ENCODE measurements around the gene PCDHB6. TPM values are rescaled to one million over a fixed set of nuclear protein-coding genes. Genes with fewer than 3 reads are reported as not detected.
"Not testable (repeated sequence)": the region's sequence is repeated elsewhere in the genome, so short reads cannot be mapped to it uniquely, and the experiment has no call there.

The PCDHB6 gene
- polyA plus RNA-seq, 2 donors, result 0.06 to 0.09 TPM

GRCh38 chr5:141180313-141180712 lies 30.5 kb downstream of the PCDHB6 start:
- H3K27me3 ChIP-seq (ENCODE audit: control insufficient read depth in 1 of 2, insufficient read depth in 2 of 2, low read length in 2 of 2), result no peaks in the 10 kb centered on the region
- H3K9me3 ChIP-seq (ENCODE audit: control insufficient read depth in 2 of 2, insufficient read depth in 1 of 2, low read depth in 1 of 2, low read length in 1 of 2), result peaks cover 4 to 23% of the 10 kb centered on the region in 2 donors
- no peak overlapping the region for H3K27ac ChIP-seq (ENCODE audit: low read depth in 2 of 2, low read length in 1 of 2)
- H3K4me1 ChIP-seq (ENCODE audit: control insufficient read depth in 2 of 2, insufficient read depth in 2 of 2, low read length in 1 of 2), result no peaks in the 10 kb centered on the region
- WGBS, 2 donors, result 44 to 57% methylated on average over 1 of the region's 1 CpG
- no peaks in the 10 kb centered on the region for H3K36me3 ChIP-seq (ENCODE audit: control insufficient read depth in 2 of 2, insufficient read depth in 2 of 2, low read length in 1 of 2)
- no peak overlapping the region for H3K4me3 ChIP-seq (ENCODE audit: low read depth in 1 of 2, low read length in 2 of 2)

- 17 to 18% methylated on average over 13 of the region's 13 CpGs for WGBS, 2 donors
- H3K9me3 ChIP-seq (ENCODE audit: control insufficient read depth in 2 of 2, insufficient read depth in 1 of 2, low read depth in 1 of 2, low read length in 1 of 2), result peaks cover 4 to 23% of the 10 kb centered on the region in 2 donors
- peak within 1 kb of the TSS in 1 of 2 donors; percentile 27 for H3K4me3 ChIP-seq (ENCODE audit: low read depth in 1 of 2, low read length in 2 of 2)
- H3K4me1 ChIP-seq (ENCODE audit: control insufficient read depth in 2 of 2, insufficient read depth in 2 of 2, low read length in 1 of 2), result no peaks in the 10 kb centered on the region
- H3K27ac ChIP-seq (ENCODE audit: low read depth in 2 of 2, low read length in 1 of 2), result no peak within 1 kb of the TSS
- no peaks in the 10 kb centered on the region for H3K27me3 ChIP-seq (ENCODE audit: control insufficient read depth in 1 of 2, insufficient read depth in 2 of 2, low read length in 2 of 2)
- no peaks in the 10 kb centered on the region for H3K36me3 ChIP-seq (ENCODE audit: control insufficient read depth in 2 of 2, insufficient read depth in 2 of 2, low read length in 1 of 2)
Measured at GRCh38 chr5:141182248-141182647, 32.4 kb downstream of the PCDHB6 start, which contains the start of gene PCDHB16. PCDHB16 (plus strand) TSS chr5:141182387; CDS start chr5:141182560, 173 bp downstream.

GRCh38 chr5:141184117-141184855 lies 34.4 kb downstream of the PCDHB6 start:
- H3K27ac ChIP-seq (ENCODE audit: low read depth in 2 of 2, low read length in 1 of 2); H3K4me3 ChIP-seq (ENCODE audit: low read depth in 1 of 2, low read length in 2 of 2); H3K4me1 ChIP-seq (ENCODE audit: control insufficient read depth in 2 of 2, insufficient read depth in 2 of 2, low read length in 1 of 2); H3K36me3 ChIP-seq (ENCODE audit: control insufficient read depth in 2 of 2, insufficient read depth in 2 of 2, low read length in 1 of 2); H3K27me3 ChIP-seq (ENCODE audit: control insufficient read depth in 1 of 2, insufficient read depth in 2 of 2, low read length in 2 of 2): not testable (repeated sequence)
- peaks cover 4 to 28% of the 10 kb centered on the region in 2 donors for H3K9me3 ChIP-seq (ENCODE audit: control insufficient read depth in 2 of 2, insufficient read depth in 1 of 2, low read depth in 1 of 2, low read length in 1 of 2)
- WGBS, 2 donors, result 36 to 40% methylated on average over 18 to 57 of the region's 69 CpGs

GRCh38 chr5:141186897-141187512 lies 37.1 kb downstream of the PCDHB6 start, which contains the start of gene PCDHB9:
PCDHB9 (plus strand) TSS chr5:141187161; CDS start chr5:141187319, 158 bp downstream.
- Histone ChIP-seq H3K27me3 (ENCODE audit: control insufficient read depth in 1 of 2, insufficient read depth in 2 of 2, low read length in 2 of 2) (no peaks in the 10 kb centered on the region), H3K9me3 (ENCODE audit: control insufficient read depth in 2 of 2, insufficient read depth in 1 of 2, low read depth in 1 of 2, low read length in 1 of 2) (peaks cover 2 to 23% of the 10 kb centered on the region in 2 donors), H3K4me1 (ENCODE audit: control insufficient read depth in 2 of 2, insufficient read depth in 2 of 2, low read length in 1 of 2) (no peaks in the 10 kb centered on the region), H3K27ac (ENCODE audit: low read depth in 2 of 2, low read length in 1 of 2) (no peak within 1 kb of the TSS), H3K4me3 (ENCODE audit: low read depth in 1 of 2, low read length in 2 of 2) (no peak within 1 kb of the TSS), H3K36me3 (ENCODE audit: control insufficient read depth in 2 of 2, insufficient read depth in 2 of 2, low read length in 1 of 2) (no peaks in the 10 kb centered on the region)
- WGBS, 2 donors, result 19 to 24% methylated on average over 8 to 9 of the region's 9 CpGs

- peaks cover 0 to 17% of the 10 kb centered on the region in 2 donors for H3K9me3 ChIP-seq (ENCODE audit: control insufficient read depth in 2 of 2, insufficient read depth in 1 of 2, low read depth in 1 of 2, low read length in 1 of 2)
- not testable (repeated sequence) for H3K36me3 ChIP-seq (ENCODE audit: control insufficient read depth in 2 of 2, insufficient read depth in 2 of 2, low read length in 1 of 2); H3K27ac ChIP-seq (ENCODE audit: low read depth in 2 of 2, low read length in 1 of 2); H3K4me1 ChIP-seq (ENCODE audit: control insufficient read depth in 2 of 2, insufficient read depth in 2 of 2, low read length in 1 of 2); H3K4me3 ChIP-seq (ENCODE audit: low read depth in 1 of 2, low read length in 2 of 2); H3K27me3 ChIP-seq (ENCODE audit: control insufficient read depth in 1 of 2, insufficient read depth in 2 of 2, low read length in 2 of 2)
- 34 to 41% methylated on average over 24 to 31 of the region's 37 CpGs for WGBS, 2 donors
Measured at GRCh38 chr5:141188682-141189081, 38.8 kb downstream of the PCDHB6 start.

GRCh38 chr5:141189131-141189530 lies 39.3 kb downstream of the PCDHB6 start:
- H3K36me3 ChIP-seq (ENCODE audit: control insufficient read depth in 2 of 2, insufficient read depth in 2 of 2, low read length in 1 of 2); H3K27me3 ChIP-seq (ENCODE audit: control insufficient read depth in 1 of 2, insufficient read depth in 2 of 2, low read length in 2 of 2); H3K4me3 ChIP-seq (ENCODE audit: low read depth in 1 of 2, low read length in 2 of 2); H3K27ac ChIP-seq (ENCODE audit: low read depth in 2 of 2, low read length in 1 of 2); H3K4me1 ChIP-seq (ENCODE audit: control insufficient read depth in 2 of 2, insufficient read depth in 2 of 2, low read length in 1 of 2): not testable (repeated sequence)
- WGBS, 2 donors, result 36 to 40% methylated on average over 20 to 34 of the region's 35 CpGs
- H3K9me3 ChIP-seq (ENCODE audit: control insufficient read depth in 2 of 2, insufficient read depth in 1 of 2, low read depth in 1 of 2, low read length in 1 of 2), result peaks cover 0 to 17% of the 10 kb centered on the region in 2 donors

GRCh38 chr5:141192110-141192725 lies 42.4 kb downstream of the PCDHB6 start, which contains the start of gene PCDHB10:
PCDHB10 (plus strand) TSS chr5:141192353; CDS start chr5:141192553, 200 bp downstream.
- no peak within 1 kb of the TSS for H3K27ac ChIP-seq (ENCODE audit: low read depth in 2 of 2, low read length in 1 of 2)
- no peaks in the 10 kb centered on the region for H3K4me1 ChIP-seq (ENCODE audit: control insufficient read depth in 2 of 2, insufficient read depth in 2 of 2, low read length in 1 of 2)
- no peaks in the 10 kb centered on the region for H3K36me3 ChIP-seq (ENCODE audit: control insufficient read depth in 2 of 2, insufficient read depth in 2 of 2, low read length in 1 of 2)
- H3K4me3 ChIP-seq (ENCODE audit: low read depth in 1 of 2, low read length in 2 of 2), result no peak within 1 kb of the TSS
- H3K9me3 ChIP-seq (ENCODE audit: control insufficient read depth in 2 of 2, insufficient read depth in 1 of 2, low read depth in 1 of 2, low read length in 1 of 2), result peaks cover 0 to 16% of the 10 kb centered on the region in 2 donors
- H3K27me3 ChIP-seq (ENCODE audit: control insufficient read depth in 1 of 2, insufficient read depth in 2 of 2, low read length in 2 of 2), result no peaks in the 10 kb centered on the region
- WGBS, 2 donors, result 8 to 12% methylated on average over 10 of the region's 10 CpGs

GRCh38 chr5:141194332-141194731 lies 44.5 kb downstream of the PCDHB6 start:
- H3K4me3 ChIP-seq (ENCODE audit: low read depth in 1 of 2, low read length in 2 of 2); H3K27me3 ChIP-seq (ENCODE audit: control insufficient read depth in 1 of 2, insufficient read depth in 2 of 2, low read length in 2 of 2); H3K36me3 ChIP-seq (ENCODE audit: control insufficient read depth in 2 of 2, insufficient read depth in 2 of 2, low read length in 1 of 2); H3K4me1 ChIP-seq (ENCODE audit: control insufficient read depth in 2 of 2, insufficient read depth in 2 of 2, low read length in 1 of 2); H3K9me3 ChIP-seq (ENCODE audit: control insufficient read depth in 2 of 2, insufficient read depth in 1 of 2, low read depth in 1 of 2, low read length in 1 of 2); H3K27ac ChIP-seq (ENCODE audit: low read depth in 2 of 2, low read length in 1 of 2): not testable (repeated sequence)
- WGBS, 2 donors, result 34% methylated on average over 14 to 33 of the region's 37 CpGs

GRCh38 chr5:141196363-141196762 lies 46.5 kb downstream of the PCDHB6 start:
- 35 to 36% methylated on average over 3 of the region's 3 CpGs for WGBS, 2 donors
- Histone ChIP-seq H3K27ac (ENCODE audit: low read depth in 2 of 2, low read length in 1 of 2) (no peak overlapping the region), H3K4me1 (ENCODE audit: control insufficient read depth in 2 of 2, insufficient read depth in 2 of 2, low read length in 1 of 2) (no peaks in the 10 kb centered on the region), H3K9me3 (ENCODE audit: control insufficient read depth in 2 of 2, insufficient read depth in 1 of 2, low read depth in 1 of 2, low read length in 1 of 2) (peaks cover 2 to 14% of the 10 kb centered on the region in 2 donors), H3K27me3 (ENCODE audit: control insufficient read depth in 1 of 2, insufficient read depth in 2 of 2, low read length in 2 of 2) (no peaks in the 10 kb centered on the region), H3K4me3 (ENCODE audit: low read depth in 1 of 2, low read length in 2 of 2) (no peak overlapping the region), H3K36me3 (ENCODE audit: control insufficient read depth in 2 of 2, insufficient read depth in 2 of 2, low read length in 1 of 2) (no peaks in the 10 kb centered on the region)
